Right kidney (tissue), 9 donors: ENCODE data around the gene SLC2A11.
A peak's percentile ranks its signal among the peaks of the same experiment; 100 is the strongest.

ENCODE experiments used
- DNase-seq: peaks from one replicate; pipeline ENCODE4 v3.0.0-alpha.2; 2016
- long read RNA-seq, 8 donors: transcript quantifications; one replicate each; lab custom pipeline, GENCODE V29; 2026

SLC2A11 gene, protein sequence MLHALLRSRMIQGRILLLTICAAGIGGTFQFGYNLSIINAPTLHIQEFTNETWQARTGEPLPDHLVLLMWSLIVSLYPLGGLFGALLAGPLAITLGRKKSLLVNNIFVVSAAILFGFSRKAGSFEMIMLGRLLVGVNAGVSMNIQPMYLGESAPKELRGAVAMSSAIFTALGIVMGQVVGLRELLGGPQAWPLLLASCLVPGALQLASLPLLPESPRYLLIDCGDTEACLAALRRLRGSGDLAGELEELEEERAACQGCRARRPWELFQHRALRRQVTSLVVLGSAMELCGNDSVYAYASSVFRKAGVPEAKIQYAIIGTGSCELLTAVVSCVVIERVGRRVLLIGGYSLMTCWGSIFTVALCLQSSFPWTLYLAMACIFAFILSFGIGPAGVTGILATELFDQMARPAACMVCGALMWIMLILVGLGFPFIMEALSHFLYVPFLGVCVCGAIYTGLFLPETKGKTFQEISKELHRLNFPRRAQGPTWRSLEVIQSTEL
- long read RNA-seq, donor 1, partial matches to known transcripts = 0 of 4 reads
- long read RNA-seq, donor 1, other reads (novel, unspliced or antisense) = 0 of 4 reads
- long read RNA-seq, donor 2, partial matches to known transcripts = 0 of 1 reads
- long read RNA-seq, donor 2, other reads (novel, unspliced or antisense) = 0 of 1 reads
- long read RNA-seq, donor 3, partial matches to known transcripts = 0 of 3 reads
- long read RNA-seq, donor 3, other reads (novel, unspliced or antisense) = 0 of 3 reads
- long read RNA-seq, donor 4, partial matches to known transcripts = 0 of 1 reads
- long read RNA-seq, donor 4, other reads (novel, unspliced or antisense) = 0 of 1 reads
- long read RNA-seq, donor 5, partial matches to known transcripts = 8 of 9 reads
- long read RNA-seq, donor 5, other reads (novel, unspliced or antisense) = 0 of 9 reads
- long read RNA-seq, donor 6 = 0 reads
- long read RNA-seq, donor 7, partial matches to known transcripts = 0 of 4 reads
- long read RNA-seq, donor 7, other reads (novel, unspliced or antisense) = 0 of 4 reads
- long read RNA-seq, donor 8, partial matches to known transcripts = 0 of 2 reads
- long read RNA-seq, donor 8, other reads (novel, unspliced or antisense) = 0 of 2 reads

DNA sequence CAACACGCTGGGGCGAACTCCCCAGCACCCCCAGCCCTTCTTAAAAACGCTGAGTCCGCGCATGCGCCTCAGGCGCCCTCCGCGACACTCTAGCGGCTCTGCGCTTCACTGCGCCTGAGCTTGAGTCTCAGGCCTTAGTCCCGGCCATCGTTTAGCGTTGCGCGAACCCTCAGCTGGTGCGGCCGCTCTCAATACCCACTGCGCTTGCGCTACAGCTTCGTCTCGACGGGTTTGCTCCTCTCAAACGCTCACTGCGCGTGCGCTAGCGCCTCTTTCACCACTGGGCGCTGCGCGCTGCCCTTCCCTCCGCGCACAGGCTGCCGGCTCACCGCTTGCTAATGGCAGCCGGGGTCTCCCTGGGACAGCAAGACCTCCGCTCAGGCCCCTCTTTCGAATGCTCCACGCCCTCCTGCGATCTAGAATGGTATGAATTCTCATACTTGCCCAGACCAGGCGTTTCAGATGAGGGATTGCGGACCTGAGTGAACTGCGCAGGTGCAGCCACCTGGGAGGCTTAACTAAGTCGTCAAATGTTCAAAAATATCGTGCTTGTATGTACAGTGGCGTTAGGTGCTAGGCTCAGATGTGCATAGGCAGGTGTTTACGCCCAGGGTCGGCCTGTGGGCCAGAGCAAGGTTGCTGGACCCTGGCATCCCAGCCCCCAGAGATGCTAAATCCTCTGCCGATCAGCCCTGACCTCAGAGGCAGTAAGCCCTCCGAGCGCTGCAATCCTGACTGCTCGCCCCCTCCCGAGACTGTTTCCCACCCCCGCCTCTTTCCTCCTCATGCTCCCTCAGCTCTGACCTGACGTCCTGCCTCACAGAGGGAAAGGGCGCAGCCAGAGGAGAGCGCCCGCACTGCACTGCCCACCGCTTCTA, at the start of gene SLC2A11:
TSS of gene SLC2A11 (plus strand) at position 270 of the 878 bp plus-strand sequence. CDS start at position 395, 125 bp downstream.
- peak; percentile 86 for DNase-seq

DNA sequence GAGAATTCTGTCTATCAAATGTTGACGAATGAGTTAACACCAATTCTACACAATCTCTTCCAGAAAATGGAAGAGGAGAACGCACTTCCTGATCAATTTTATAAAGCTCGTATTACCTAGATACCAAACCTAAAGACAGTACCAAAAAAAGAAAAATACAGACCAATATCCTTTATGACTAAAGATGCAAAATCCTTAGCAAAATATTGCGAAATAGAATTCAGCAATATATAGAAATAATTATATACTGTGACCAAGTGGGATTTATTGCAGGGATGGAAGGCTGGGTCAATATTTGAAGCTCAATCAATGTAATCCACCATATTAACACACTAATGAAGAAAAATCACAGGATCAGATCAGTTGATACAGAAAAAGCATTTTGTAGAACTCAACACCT, 45.3 kb upstream of the SLC2A11 start:
- DNase-seq = no peak

DNA sequence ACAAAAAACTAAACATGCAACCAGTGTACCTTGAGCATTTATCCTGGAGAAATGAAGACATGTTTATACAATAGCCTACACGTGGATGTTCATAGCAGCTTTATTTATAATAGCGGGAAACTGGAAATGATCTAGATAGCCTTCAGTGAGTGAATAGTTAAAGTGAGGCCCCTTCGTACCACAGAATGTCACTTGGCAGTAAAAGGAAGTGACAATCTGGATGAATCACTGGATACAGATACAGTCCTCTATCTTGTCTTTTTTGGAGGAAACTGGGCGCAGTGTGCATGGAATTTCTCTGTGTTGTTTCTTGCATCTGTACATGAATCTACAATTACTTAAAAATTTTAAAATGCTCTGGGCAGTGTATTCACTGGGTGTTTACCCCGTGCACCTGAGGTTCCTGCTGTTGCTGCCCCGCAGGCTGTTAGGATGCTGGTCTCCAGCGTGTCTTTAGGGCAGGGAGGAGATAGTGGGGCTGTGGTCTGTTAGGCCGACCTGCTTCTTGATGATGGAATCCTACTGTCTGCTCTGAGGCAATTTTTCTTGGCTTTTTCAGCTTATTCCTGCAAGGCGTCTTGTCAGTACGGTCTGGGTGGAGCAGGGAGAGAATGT, 42.0 kb upstream of the SLC2A11 start:
- no peak for DNase-seq

DNA sequence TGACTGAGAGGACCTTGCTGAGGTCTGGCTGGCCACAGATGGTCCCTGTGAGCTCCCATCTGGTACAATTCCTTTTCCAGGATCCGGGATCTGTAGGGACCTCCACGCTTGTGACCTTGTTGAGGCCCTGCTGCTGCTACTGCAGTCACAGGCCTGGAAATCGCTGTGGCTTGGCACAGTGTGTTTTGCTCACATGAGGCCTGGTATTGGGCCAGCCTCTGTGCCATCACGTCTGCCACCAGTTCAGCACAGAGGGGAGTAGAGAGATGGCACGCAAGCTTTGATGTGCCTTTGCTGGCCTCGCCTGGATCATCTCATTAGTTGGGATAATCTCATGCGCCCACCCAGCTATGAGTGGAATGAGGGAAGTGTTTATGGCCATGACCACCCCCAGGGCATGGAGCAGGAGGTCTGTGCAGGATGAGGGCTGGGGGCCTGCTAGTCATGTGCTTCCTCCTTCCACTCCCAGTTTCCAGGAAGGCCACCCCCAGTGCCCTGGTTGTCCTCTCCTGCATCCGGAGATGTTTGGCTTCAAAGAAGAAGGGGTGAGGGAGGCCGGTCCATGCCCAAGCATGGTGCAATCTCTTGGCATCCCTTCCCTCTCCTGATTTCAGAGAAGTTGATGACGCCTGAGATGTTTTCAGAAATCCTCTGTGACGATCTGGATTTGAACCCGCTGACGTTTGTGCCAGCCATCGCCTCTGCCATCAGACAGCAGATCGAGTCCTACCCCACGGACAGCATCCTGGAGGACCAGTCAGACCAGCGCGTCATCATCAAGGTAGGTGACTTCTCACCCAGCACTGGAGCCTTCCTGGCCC, 41.3 kb upstream of the SLC2A11 start:
- DNase-seq = no peak

DNA sequence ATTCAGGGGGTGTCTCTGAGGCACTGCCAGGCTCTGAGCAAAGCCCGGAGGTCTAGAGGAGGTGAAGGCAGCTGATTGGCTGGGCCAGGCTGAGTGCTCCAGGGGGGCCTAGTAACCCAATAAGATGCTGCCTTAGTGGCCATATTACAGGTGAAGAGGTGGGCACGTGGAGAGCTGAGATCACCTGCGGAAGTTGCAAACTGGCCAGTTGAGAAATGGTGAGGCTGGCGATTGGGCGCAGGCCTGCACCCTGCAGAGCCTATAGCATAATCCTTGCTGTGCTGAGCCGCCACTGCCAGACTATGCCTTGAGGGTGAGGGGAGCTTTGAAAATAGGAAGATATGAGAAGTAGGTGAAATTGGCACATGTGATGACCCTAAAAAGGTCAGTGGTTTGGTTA, 40.5 kb upstream of the SLC2A11 start:
- DNase-seq = no peak

DNA sequence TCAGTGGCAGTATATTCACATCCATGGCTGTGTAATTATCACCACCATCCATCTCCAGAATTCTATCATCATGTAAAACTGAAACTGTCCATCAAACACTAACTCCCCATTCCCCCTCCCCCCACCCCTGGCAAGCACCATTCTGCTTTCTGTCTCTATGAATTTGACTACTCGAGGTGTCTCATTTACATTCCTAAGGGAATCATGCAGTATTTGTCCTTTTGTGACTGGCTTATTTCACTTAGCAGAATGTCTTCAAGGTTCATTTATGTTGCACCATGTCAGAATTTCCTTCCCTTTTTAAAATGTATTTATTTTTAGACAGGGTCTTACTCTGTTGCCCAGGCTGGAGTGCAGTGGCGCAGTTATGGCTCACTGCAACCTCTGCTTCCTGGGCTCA, 39.1 kb upstream of the SLC2A11 start:
- DNase-seq = no peak

DNA sequence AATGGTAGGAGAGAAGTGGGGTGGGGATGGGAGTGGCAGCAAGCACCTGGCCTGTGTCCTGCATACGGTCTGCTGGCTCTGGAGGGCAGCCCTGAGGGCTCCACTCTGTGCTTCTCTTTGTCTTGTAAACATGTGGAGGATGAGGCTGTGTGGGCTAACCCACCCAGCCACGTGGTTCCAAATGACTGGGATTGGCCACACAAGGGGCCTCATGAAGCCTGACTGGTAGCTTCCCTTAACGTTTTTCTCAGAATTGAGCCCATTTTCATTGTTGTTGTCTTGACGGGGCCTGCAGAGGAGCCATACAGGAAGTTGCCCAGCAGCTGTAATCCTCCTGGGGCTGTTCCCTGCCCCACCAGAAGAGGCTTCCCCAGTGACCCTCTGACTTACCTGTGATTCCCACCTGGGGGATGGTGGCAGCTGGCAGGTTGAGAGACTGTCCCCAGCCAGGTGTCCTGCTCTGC, 36.9 kb upstream of the SLC2A11 start:
- no peak for DNase-seq

DNA sequence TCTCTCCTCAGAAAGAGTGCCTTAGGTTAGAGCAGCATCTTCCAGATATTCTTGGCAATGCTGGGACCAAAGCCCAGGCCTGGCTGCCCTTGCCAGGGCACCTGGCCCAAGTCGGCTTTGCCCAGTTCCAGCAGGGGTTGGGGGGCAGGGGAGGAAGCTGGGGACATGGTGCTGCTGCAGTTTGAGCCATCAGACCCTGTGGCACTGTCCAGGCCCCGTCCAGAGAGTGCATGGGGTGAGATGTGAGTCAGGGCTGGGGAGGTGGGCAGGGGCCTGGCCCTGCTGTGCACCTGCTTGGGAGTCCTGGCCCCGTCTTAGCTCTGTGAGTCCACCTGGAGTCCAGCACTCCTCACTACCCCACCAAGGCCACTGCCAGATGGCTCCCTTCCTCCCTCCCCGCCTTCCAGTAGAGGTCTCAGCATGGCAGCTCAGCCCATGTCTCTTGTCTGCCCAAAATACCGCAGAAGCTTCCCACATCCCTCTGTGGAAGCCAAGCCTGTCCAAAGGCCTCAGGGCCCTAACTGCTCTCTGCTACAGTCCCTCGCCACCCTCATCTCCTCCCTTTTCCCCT, 35.5 kb upstream of the SLC2A11 start:
- no peak for DNase-seq

DNA sequence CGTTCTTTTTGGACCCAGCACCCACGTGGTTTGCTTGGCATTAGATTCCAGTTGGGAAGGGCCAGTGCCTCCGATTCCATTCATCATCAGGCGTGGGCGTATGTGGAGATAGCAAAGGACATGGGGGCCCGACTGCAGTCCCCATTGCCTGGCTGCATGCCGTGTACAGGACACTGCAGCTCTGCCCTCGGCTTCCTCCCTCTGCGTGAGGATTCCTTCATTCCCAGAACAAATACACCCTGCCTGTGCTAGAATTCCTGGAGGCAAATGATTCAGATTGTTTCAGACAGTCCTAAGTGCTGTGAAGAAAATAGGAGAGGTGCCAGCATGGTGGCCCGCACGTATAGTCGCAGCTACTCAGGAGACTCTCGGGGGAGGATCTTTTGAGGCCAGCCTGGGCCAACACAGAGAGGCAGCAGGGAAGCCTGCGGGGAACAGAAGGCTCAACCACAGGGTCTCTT, 34.3 kb upstream of the SLC2A11 start:
- no peak for DNase-seq

DNA sequence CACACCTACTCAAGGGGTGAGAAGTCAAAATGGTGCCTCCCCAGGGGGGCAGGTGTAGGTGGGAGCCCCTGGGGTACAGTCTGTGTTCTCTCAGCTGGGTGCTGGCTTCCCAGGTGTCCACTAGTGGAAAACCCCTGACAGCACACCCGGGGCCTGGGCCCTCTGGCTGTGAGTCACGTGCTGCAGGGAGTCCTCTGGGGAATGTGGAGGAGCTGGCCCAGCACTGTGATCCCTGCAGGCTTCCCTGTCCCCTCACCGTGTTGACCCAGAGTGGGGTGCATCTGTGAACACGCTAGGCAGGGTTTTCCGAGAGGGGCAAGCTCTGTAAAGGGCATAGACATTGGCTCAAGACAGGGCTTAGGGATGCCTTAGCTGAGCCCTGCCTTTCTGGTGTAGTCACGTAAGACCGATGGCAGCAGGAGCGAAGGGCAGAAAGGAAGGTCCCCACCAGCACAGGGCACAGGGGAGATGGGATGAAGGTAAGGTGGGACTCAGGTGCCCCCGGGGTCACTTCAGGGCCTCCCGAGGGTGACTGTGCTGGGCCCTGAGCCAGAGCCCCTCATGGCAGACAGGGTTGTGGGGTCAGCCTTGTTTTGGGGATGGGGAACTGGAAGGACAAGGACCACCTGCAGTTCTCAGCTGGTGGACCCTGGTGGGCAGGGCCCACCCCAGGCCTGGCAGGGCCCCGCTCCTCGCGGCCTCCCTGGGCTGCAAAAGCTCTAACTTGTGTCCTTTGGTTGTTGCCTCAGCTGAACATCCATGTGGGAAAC, 33.0 kb upstream of the SLC2A11 start:
- no peak for DNase-seq

DNA sequence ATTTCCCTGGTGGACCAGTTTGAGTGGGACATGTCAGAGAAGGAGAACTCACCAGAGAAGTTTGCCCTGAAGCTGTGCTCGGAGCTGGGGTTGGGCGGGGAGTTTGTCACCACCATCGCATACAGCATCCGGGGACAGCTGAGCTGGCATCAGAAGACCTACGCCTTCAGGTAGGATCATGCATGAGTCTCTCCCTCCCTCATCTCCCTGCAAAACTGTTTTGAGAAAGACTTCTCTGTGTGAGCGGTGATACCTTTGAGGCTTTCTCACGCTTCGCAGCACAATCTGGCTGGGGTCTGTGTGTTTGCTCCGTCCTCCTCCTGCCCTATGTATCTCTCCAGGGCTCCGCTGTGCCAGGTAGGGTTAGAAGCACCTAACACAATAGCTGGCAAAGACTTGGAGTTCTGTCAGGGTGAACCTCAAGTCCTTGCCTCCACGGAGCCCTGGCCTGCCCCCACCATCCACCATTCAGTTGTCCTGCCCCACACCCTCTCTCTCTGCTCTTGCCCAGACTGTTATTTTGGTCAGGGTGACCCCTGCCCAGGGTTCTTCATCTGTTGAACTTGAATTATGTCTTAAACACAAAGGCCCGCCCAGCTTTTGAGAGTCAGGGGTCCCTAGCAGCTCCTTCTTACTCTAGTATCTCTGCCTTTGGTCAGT, 32.3 kb upstream of the SLC2A11 start:
- DNase-seq = no peak

DNA sequence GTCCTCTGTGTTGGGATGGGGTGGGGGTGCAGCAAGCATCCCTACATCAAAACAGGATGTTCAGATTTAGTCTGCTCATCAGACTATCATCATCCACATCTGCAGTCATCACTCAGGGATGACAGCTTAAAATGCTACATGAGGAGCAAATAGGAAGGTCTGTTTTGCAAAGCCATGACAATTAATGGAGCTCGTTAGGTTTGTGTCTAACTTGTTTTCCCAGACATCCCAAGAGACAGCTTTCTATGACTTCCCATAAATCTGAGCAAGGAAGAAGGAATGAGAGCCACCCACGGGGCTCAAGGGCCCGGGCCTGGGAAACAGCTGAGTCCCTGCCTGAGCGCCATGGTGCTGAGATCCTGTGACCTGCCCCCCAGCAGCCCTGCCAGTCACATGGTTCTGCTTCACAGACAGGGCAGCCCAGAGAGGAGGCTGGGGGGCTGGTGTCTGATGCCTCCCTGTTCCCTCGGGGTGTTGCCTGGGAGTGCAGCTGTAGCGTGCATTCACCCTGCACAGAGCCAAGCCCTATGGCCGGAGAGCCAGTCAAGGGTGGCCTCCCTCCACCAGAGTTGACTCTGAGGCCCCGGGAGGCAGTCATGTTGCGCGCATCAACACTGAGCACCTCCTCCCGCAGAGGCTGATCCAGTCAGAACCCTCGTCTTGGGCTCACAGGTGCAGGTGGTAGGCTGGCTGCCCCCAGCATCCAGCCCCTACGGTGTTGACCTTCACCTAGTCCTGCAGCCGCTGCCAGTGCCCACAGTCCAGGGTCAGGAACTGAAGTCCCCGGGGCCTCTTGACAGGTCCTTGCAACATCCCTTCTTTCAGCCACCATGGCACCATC, 30.9 kb upstream of the SLC2A11 start:
- DNase-seq = no peak

DNA sequence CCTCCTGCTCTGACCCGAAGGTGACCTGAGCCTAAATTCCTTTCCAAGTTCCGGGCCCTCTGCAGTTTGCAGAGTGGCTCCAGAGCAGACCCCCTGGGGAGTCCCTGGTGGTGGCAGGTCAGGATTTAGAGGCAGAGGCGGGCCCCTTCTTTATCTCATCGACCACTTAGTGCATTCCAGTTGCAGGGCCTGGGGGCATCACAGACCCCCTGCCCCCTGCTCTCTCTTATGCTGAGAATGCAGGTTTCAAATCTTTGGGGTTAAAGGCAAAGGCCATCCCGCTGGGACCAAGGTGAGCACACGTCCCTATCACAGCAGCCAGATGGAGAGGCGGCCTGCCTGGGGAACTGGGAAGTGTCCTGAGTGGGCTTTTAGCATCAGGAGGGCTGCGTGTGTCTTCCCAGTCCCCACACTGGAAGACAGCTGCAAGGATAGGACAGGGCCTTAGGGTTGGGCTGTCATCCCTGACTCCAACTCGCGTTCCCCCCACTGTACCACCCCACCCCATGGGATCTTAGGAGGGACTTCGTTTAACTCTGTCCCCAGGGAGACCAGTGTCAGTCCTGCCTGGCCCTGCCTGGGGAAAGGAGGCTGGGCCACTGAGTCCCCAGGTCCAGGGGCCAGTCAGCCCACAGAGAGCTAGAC, 30.2 kb upstream of the SLC2A11 start:
- no peak for DNase-seq

DNA sequence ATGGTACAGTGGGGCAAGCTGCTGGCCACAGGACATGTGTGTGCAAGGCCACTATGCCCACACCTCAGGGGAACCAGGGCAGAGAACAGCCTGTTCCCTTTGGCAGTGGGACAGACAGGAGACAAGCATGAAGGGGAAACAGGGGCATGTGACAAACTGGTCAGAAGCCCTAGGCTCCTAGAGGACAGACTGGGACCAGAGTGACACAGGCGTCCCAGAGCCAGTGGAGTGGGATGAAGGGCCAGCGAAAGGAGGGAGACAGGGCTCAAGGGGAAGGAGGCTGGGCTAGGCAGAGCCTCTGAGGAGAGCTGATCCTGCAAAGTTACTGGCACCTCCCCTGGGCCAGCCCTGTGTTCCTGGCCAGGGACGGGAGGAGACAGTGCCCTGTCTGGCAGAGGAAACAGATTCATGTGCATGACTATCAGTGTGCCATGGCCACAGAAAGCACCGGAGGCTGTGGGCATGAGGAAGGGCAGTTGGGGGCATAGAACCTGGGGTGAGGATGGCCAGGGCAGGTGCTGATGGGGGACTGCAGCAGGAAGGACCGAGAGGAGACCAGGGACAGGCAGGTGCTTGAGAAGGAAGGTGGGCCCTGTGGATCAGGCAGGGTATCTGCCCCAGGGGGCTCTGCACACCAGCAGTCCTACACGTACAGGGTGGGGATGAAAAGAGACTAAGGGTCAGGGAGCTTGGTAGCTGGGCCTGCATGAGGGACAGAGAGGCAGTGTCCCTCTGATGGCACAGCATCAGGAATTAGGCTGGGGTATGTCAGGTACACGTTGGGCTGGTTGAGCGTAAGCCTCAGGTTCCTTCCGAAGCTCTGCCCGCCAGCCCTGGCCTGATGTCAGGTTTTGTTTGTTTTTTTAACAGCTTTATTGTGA, 28.6 kb upstream of the SLC2A11 start:
- DNase-seq = no peak

DNA sequence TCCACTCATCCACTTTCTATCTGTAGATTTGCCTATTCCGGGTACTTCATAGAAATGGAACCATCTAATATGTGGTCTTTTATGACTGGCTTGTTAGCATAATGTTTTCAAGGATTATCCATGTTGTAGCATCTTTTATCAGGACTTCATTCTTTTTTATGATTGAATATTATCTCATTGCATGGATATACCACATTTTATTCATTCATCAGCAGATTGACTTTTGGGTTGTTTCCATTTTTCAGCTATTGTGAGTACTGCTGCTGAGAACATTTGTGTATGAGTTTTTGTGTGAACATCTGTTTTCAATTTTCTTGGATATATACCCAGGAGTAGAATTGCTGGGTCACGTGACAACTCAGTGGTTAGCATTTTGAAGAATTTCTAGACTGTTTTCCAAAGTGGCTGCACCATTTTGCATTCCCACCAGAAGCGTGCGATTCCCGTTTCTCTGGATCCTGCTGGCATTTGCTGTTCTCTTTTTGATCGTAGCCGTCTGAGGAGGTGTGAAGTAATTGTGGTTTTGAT, 27.8 kb upstream of the SLC2A11 start:
- DNase-seq = no peak

DNA sequence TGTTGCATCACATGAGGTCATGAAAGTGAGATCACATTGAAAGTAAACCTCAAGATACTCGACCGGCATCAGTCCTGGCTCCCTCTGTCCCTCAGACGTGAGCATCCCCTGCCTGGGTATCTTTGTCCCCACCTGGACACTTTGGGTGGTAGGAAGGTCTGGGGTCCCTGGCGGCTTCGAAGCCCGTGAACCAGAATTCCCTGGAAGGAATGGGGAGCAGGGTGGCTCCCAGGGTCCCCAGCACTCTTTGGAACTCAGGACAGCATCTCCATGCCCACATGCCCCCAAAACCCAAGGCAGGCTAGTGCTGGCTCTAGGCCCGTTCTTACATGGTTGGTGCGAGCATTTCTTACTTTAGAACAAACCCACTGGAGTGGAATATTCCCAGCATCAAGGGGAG, 26.4 kb upstream of the SLC2A11 start:
- DNase-seq = no peak
